COLO829 (cell line): Measurements from ENCODE around the gene MAP3K2.

Experiments
- DNase-seq: peaks from one replicate; pipeline ENCODE4 v3.0.0; 2012; ENCODE audit warnings: low spot score

The MAP3K2 gene, protein sequence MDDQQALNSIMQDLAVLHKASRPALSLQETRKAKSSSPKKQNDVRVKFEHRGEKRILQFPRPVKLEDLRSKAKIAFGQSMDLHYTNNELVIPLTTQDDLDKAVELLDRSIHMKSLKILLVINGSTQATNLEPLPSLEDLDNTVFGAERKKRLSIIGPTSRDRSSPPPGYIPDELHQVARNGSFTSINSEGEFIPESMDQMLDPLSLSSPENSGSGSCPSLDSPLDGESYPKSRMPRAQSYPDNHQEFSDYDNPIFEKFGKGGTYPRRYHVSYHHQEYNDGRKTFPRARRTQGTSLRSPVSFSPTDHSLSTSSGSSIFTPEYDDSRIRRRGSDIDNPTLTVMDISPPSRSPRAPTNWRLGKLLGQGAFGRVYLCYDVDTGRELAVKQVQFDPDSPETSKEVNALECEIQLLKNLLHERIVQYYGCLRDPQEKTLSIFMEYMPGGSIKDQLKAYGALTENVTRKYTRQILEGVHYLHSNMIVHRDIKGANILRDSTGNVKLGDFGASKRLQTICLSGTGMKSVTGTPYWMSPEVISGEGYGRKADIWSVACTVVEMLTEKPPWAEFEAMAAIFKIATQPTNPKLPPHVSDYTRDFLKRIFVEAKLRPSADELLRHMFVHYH

DNA sequence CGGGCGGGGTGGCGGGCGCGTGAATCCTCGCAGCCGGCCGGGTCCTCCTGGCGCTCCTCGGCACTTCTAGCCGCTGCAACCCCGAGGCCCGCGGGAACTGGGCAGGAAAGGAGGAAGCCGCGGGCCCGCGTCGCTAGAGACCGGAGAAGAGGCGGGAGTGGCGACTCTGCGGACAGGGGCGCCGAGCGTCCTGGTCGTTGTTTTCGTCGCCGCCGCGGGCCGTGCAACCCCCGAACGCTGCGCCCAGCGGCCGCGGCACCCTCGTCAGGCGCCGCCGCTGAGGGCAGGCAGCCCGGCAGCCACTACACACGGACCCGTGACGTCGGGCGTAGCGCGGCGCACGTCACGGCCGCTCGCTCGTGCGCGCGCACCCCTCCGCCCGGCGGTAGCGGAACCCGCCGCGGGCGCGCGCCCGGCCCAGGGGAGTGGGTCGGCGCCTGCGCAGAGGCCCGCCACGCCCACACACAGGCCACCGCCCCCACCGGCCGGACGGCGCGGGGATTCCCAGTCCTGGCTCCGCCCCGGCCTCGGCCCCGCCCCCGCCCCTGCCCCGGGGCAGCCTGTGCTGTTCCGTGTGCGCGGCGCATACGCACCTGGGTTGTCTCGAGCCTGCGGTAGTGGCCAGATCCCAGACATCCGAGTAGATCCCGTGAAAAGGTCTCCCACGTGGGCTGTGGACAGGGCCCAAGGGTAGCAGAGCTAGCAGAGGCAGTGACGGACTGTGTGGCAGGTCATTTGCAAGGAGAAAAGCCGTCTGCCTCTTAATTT is at the start of gene MAP3K2:
Gene MAP3K2, minus strand, starts transcription at position 321 of the 768 bp plus-strand sequence. CDS start 44,846 bp downstream, outside the sequence.
- peak; percentile 90 for DNase-seq

DNA sequence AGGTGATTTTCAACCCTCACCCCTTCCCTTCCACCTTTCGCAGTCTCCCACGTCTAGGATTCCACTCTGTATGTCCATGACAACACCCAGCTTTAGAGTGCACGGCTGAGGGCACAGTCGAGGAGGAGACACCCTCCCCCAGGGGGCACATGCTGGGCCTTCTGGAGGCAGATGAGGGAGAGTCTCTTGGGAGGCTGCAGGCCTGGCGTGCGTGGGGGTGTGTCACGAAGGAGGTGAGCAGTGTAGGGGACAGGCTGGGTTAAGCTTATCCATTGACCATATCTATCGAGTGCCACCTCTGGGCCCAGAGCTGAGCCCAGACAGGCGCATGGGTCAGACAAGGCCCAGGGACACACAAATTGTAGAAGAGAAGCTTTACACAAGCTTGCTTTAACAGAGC is 49.3 kb upstream of the MAP3K2 start:
- no peak for DNase-seq

DNA sequence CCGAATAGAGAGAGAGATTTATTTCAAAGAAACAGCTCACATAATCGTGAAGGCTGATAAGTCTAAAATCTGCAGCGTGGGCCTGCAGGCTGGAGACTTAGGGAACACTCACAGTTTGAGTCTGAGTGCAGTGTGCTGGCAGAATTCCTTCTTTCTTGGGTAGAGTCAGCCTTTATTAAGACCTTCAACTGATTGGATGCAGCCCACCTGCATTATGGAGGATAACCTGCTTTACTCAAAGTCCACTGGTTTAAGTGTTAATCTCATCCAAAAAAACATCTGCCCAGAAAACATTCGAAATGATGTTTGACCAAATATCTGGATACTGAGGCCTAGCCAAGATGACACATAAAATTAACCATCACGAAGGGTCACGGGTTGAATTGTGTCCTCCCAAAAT is 46.7 kb upstream of the MAP3K2 start:
- no peak for DNase-seq

DNA sequence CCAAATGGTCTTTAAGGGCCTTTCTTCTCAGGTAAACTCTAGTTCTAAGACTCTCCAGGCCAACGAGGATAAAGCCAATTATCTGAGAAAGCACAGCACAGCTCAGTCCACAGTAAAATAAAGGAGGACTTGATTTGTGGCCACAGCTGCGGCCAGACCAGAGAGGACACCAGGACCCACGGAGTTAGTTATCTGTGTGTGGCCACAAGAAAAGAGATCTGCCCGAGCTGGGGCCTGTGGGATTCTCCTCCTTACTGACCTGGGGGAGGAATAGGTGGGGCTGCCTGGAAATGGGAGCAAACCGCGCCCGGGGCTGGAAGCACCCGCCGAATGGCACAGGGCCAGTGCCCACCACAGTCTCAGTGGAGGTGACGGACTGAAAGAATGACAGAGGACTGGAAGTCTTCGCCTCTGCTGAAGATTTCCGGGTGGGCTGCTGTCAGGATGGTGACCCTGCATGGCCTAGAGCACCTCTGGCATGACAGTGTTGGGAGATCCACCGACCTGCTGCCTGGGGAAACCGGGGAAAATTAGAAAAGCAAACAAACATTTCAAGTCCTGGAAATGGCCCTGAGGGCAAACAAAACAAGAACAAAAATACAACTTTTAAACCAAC is 43.7 kb upstream of the MAP3K2 start:
- no peak for DNase-seq

DNA sequence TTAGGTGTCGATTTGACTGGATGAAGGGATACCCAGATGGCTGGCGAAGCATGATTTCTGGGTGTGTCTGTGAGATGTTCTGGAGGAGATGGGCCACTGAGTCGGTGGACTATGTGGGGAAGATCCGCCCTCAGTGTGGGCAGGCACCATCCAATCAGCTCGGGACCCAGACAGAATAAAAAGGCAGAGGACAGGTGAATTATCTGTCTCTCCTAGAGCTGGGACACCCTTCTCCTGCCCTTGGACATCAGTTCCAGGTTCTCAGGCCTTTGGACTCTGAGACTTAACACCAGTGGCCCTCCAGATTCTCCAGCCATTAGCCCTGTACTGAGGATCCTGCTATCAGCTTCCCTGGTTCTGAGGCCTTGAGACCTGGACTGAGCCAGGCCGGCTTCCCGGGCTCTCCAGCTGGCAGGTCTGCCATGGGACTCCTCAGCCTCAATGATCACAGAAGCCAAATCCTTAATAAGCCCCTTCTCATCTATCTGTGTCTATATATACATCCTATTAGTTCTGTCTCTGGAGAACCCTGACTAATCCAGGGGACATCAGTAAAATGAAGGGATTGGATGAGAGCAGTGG is 42.2 kb upstream of the MAP3K2 start:
- DNase-seq, result no peak

DNA sequence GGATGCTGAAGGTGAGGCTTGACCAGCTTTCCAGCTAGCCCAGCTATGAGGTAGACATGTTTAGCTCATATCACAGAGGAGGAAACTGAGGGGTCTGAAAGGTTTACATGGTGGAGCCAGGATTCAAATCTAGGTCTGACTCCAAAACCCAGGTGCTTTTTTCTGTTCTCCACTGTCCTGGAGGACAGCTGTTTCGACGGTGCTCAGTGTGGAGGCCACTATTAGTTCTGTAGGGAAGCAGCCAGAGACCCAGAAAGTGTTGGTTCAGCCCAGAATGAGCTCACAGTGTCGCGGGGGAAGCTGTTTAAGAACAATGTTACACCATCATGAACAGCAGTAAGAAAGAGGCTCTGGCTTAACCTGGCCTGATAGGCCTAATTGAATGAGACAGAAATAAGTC is 41.5 kb upstream of the MAP3K2 start:
- DNase-seq, result no peak

DNA sequence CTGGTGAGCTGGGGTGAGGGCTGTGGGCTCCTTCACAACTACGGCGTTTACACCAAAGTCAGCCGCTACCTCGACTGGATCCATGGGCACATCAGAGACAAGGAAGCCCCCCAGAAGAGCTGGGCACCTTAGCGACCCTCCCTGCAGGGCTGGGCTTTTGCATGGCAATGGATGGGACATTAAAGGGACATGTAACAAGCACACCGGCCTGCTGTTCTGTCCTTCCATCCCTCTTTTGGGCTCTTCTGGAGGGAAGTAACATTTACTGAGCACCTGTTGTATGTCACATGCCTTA is 41.0 kb upstream of the MAP3K2 start:
- no peak for DNase-seq

DNA sequence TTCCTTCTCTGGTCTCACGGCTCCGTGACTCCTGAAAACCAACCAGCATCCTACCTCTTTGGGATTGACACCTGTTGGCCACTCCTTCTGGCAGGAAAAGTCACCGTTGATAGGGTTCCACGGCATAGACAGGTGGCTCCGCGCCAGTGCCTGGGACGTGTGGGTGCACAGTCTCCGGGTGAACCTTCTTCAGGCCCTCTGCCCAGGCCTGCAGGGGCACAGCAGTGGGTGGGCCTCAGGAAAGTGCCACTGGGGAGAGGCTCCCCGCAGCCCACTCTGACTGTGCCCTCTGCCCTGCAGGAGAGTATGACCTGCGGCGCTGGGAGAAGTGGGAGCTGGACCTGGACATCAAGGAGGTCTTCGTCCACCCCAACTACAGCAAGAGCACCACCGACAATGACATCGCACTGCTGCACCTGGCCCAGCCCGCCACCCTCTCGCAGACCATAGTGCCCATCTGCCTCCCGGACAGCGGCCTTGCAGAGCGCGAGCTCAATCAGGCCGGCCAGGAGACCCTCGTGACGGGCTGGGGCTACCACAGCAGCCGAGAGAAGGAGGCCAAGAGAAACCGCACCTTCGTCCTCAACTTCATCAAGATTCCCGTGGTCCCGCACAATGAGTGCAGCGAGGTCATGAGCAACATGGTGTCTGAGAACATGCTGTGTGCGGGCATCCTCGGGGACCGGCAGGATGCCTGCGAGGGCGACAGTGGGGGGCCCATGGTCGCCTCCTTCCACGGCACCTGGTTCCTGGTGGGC is 40.5 kb upstream of the MAP3K2 start:
- DNase-seq, result no peak

DNA sequence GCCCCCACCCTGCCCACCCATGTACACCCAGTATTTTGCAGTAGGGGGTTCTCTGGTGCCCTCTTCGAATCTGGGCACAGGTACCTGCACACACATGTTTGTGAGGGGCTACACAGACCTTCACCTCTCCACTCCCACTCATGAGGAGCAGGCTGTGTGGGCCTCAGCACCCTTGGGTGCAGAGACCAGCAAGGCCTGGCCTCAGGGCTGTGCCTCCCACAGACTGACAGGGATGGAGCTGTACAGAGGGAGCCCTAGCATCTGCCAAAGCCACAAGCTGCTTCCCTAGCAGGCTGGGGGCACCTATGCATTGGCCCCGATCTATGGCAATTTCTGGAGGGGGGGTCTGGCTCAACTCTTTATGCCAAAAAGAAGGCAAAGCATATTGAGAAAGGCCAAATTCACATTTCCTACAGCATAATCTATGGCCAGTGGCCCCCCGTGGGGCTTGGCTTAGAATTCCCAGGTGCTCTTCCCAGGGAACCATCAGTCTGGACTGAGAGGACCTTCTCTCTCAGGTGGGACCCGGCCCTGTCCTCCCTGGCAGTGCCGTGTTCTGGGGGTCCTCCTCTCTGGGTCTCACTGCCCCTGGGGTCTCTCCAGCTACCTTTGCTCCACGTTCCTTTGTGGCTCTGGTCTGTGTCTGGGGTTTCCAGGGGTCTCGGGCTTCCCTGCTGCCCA is 39.7 kb upstream of the MAP3K2 start:
- no peak for DNase-seq

DNA sequence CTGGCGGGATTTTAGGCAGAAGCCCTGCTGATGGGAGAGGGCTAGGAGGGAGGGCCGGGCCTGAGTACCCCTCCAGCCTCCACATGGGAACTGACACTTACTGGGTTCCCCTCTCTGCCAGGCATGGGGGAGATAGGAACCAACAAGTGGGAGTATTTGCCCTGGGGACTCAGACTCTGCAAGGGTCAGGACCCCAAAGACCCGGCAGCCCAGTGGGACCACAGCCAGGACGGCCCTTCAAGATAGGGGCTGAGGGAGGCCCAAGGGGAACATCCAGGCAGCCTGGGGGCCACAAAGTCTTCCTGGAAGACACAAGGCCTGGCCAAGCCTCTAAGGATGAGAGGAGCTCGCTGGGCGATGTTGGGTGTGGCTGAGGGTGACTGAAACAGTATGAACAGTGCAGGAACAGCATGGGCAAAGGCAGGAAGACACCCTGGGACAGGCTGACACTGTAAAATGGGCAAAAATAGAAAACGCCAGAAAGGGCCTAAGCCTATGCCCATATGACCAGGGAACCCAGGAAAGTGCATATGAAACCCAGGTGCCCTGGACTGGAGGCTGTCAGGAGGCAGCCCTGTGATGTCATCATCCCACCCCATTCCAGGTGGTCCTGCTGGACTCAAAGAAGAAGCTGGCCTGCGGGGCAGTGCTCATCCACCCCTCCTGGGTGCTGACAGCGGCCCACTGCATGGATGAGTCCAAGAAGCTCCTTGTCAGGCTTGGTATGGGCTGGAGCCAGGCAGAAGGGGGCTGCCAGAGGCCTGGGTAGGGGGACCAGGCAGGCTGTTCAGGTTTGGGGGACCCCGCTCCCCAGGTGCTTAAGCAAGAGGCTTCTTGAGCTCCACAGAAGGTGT is 39.0 kb upstream of the MAP3K2 start:
- DNase-seq, result no peak

DNA sequence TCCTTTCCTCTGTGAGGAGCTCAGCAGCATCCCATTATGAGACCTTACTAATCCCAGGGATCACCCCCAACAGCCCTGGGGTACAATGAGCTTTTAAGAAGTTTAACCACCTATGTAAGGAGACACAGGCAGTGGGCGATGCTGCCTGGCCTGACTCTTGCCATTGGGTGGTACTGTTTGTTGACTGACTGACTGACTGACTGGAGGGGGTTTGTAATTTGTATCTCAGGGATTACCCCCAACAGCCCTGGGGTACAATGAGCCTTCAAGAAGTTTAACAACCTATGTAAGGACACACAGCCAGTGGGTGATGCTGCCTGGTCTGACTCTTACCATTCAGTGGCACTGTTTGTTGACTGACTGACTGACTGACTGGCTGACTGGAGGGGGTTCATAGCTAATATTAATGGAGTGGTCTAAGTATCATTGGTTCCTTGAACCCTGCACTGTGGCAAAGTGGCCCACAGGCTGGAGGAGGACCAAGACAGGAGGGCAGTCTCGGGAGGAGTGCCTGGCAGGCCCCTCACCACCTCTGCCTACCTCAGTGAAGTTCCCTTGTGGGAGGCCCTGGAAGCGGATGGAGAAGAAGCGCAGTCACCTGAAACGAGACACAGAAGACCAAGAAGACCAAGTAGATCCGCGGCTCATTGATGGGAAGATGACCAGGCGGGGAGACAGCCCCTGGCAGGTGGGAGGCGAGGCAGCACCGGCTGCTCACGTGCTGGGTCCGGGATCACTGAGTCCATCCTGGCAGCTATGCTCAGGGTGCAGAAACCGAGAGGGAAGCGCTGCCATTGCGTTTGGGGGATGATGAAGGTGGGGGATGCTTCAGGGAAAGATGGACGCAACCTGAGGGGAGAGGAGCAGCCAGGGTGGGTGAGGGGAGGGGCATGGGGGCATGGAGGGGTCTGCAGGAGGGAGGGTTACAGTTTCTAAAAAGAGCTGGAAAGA is 38.0 kb upstream of the MAP3K2 start:
- DNase-seq, result no peak

DNA sequence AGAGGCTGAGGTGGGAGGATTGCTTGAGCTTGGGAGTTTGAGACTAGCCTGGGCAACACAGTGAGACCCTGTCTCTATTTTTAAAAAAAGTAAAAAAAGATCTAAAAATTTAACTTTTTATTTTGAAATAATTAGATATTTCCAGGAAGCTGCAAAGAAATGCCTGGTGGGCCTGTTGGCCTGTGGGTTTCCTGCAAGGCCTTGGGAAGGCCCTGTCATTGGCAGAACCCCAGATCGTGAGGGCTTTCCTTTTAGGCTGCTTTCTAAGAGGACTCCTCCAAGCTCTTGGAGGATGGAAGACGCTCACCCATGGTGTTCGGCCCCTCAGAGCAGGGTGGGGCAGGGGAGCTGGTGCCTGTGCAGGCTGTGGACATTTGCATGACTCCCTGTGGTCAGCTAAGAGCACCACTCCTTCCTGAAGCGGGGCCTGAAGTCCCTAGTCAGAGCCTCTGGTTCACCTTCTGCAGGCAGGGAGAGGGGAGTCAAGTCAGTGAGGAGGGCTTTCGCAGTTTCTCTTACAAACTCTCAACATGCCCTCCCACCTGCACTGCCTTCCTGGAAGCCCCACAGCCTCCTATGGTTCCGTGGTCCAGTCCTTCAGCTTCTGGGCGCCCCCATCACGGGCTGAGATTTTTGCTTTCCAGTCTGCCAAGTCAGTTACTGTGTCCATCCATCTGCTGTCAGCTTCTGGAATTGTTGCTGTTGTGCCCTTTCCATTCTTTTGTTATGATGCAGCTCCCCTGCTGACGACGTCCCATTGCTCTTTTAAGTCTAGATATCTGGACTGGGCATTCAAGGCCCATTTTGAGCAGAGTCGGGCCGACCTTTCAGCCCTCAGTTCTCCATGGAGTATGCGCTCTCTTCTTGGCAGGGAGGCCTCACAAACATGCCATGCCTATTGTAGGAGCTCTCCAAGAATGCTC is 37.1 kb upstream of the MAP3K2 start:
- no peak for DNase-seq

DNA sequence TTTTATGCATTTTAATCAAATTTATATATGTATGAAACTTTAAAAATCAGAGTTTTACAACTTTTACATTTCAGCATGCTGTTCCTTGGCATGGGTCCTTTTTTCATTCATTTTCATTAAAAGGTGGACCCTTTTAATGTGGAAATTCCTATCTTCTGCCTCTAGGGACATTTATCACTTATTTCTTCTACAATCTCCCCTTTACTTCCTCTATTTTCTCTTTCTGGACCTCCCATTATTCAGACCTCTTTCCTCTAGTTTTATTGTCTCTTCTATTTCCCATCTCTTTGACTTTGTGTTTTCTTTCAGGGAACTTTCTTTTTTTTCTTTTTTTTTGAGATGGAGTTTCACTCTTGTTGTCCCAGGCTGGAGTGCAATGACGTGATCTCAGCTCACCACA is 36.1 kb upstream of the MAP3K2 start:
- DNase-seq, result no peak

DNA sequence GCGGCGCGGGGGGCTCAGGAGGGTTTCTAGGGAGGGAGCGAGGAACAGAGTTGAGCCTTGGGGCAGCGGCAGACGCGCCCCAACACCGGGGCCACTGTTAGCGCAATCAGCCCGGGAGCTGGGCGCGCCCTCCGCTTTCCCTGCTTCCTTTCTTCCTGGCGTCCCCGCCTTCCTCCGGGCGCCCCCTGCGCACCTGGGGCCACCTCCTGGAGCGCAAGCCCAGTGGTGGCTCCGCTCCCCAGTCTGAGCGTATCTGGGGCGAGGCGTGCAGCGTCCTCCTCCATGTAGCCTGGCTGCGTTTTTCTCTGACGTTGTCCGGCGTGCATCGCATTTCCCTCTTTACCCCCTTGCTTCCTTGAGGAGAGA is 35.7 kb upstream of the MAP3K2 start:
- no peak for DNase-seq

DNA sequence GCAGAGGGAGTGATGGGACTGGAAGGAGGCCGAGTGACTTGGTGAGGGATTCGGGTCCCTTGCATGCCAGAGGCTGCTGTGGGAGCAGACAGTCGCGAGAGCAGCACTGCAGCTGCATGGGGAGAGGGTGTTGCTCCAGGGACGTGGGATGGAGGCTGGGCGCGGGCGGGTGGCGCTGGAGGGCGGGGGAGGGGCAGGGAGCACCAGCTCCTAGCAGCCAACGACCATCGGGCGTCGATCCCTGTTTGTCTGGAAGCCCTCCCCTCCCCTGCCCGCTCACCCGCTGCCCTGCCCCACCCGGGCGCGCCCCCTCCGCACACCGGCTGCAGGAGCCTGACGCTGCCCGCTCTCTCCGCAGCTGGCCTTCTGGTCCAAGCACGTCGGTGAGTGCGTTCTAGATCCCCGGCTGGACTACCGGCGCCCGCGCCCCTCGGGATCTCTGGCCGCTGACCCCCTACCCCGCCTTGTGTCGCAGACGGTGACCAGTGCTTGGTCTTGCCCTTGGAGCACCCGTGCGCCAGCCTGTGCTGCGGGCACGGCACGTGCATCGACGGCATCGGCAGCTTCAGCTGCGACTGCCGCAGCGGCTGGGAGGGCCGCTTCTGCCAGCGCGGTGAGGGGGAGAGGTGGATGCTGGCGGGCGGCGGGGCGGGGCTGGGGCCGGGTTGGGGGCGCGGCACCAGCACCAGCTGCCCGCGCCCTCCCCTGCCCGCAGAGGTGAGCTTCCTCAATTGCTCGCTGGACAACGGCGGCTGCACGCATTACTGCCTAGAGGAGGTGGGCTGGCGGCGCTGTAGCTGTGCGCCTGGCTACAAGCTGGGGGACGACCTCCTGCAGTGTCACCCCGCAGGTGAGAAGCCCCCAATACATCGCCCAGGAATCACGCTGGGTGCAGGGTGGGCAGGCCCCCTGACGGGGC is 35.0 kb upstream of the MAP3K2 start:
- no peak for DNase-seq

DNA sequence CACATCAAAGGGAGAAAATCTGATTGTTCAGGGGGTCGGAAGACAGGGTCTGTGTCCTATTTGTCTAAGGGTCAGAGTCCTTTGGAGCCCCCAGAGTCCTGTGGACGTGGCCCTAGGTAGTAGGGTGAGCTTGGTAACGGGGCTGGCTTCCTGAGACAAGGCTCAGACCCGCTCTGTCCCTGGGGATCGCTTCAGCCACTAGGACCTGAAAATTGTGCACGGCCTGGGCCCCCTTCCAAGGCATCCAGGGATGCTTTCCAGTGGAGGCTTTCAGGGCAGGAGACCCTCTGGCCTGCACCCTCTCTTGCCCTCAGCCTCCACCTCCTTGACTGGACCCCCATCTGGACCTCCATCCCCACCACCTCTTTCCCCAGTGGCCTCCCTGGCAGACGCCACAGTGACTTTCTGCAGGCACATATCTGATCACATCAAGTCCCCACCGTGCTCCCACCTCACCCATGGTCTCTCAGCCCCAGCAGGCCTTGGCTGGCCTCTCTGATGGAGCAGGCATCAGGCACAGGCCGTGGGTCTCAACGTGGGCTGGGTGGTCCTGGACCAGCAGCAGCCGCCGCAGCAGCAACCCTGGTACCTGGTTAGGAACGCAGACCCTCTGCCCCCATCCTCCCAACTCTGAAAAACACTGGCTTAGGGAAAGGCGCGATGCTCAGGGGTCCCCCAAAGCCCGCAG is 34.2 kb upstream of the MAP3K2 start:
- no peak for DNase-seq
